Sigmoid colon (tissue), 7 donors: ENCODE results near the gene STXBP4. TPM values are rescaled to one million over a fixed set of nuclear protein-coding genes. Genes with fewer than 3 reads are reported as not detected.

Source experiments
- DNase-seq: peaks from one replicate; pipeline ENCODE4 v3.0.0-alpha.2; 2019
- H3K27ac ChIP-seq, 4 donors: fragments of 200-600 bp; sonication (generic); one replicate each; pipeline ENCODE4 v1.5.1; 2016 to 2019; ENCODE audit warnings: mild to moderate bottlenecking in 1 of 4
- H3K27me3 ChIP-seq, 3 donors: fragments of 200-600 bp; sonication (generic); one replicate each; pipeline ENCODE4 v1.5.1; 2019; ENCODE audit warnings: mild to moderate bottlenecking in 1 of 3
- H3K36me3 ChIP-seq, 4 donors: fragments of 200-600 bp; sonication (generic); one replicate each; pipeline ENCODE4 v1.5.1; 2016 to 2019
- H3K4me1 ChIP-seq, 4 donors: fragments of 200-600 bp; sonication (generic); one replicate each; pipeline ENCODE4 v1.5.1; 2017 to 2019
- H3K4me3 ChIP-seq, 4 donors: fragments of 200-600 bp; sonication (generic); one replicate each; pipeline ENCODE4 v1.5.1; 2017 to 2019; ENCODE audit warnings: mild to moderate bottlenecking in 2 of 4, moderate library complexity in 1 of 4
- H3K9me3 ChIP-seq, 4 donors: fragments of 200-600 bp in 3 of 4; sonication (generic) in 3 of 4; one replicate each; pipeline versions ENCODE4 v1.5.1 to v1.6.1; 2013 to 2019
- CTCF ChIP-seq, 4 experiments: fragments of 450-650 bp in 3 of 4; fragments of 200-600 bp in 1 of 4; IDR thresholded peaks; one replicate each; pipeline ENCODE4 v1.5.1; 2016 to 2019; ENCODE audit warnings: antibody characterized with exemption in 4 of 4, mild to moderate bottlenecking in 3 of 4, moderate library complexity in 2 of 4
- EP300 ChIP-seq, 4 donors: sonication (generic); formaldehyde crosslinking; IDR thresholded peaks; one replicate each; pipeline ENCODE4 v1.6.1; 2017; ENCODE audit warnings: antibody characterized with exemption in 4 of 4
- POLR2A ChIP-seq, 2 donors: fragments of 450-650 bp; IDR thresholded peaks; one replicate each; pipeline ENCODE4 v1.6.1; 2016; ENCODE audit warnings: antibody characterized with exemption in 2 of 2, mild to moderate bottlenecking in 2 of 2, moderate library complexity in 2 of 2
- POLR2AphosphoS5 ChIP-seq, 4 donors: sonication (generic); formaldehyde crosslinking; IDR thresholded peaks; one replicate each; pipeline ENCODE4 v1.6.1; 2017; ENCODE audit warnings: antibody characterized with exemption in 4 of 4
- WGBS, 2 donors: extraction: QIAGEN DNeasy Blood & Tissue Kit; methylation state at CpG; one replicate each; pipeline ENCODE4 v1.1.7; 2013; 5-methylcytosine and 5-hydroxymethylcytosine counted together
- intact Hi-C: fragments of 100-400 bp; cut with DNase I; formaldehyde crosslinking; loops from one replicate; pipeline ENCODE4 v1.15.1; 2023
- polyA plus RNA-seq, 3 donors: library from polyadenylated mRNA; stranded (reverse); fragments of 200-250 nt; gene quantifications; one replicate each; pipeline ENCODE4 v1.2.3, GENCODE V29; 2013
- total RNA-seq, 4 donors: library from RNA; depleted of rRNA; stranded (reverse); fragments of >200 nt; gene quantifications; one replicate each; pipeline ENCODE4 v1.1.0, GENCODE V29; 2016
- donor health status: healthy with polysubstance abuse.
- donor health status: Bipolar disorder and iron deficiency.
- donor health status: healthy.

STXBP4 gene
- total and polyA plus RNA-seq, 7 donors: under 0.01 to 25.2 (median 15.0) TPM

GRCh38 chr17:54972406-54973138 is 4.0 kb downstream of the STXBP4 start:
- TF ChIP-seq CTCF (IDR thresholded peaks at IDR 0.05) (no peak), EP300 (IDR thresholded peaks at IDR 0.05) (no peak), POLR2AphosphoS5 (IDR thresholded peaks at IDR 0.05) (no peak), POLR2A (IDR thresholded peaks at IDR 0.05) (no peak)
- no peak for DNase-seq
- no peak overlapping the region for H3K4me3 ChIP-seq
- 83 to 86% methylated on average over 3 of the region's 3 CpGs for WGBS, 2 donors
- intact Hi-C loops: no loop called here
- H3K4me1 ChIP-seq: peaks cover 0 to 16% (median 14%) of the 10 kb centered on the region in 4 donors
- no peaks in the 10 kb centered on the region for H3K27me3 ChIP-seq
- no peak overlapping the region for H3K27ac ChIP-seq
- H3K9me3 ChIP-seq: no peaks in the 10 kb centered on the region
- H3K36me3 ChIP-seq: no peaks in the 10 kb centered on the region

GRCh38 chr17:54974759-54975158 is 6.2 kb downstream of the STXBP4 start:
- WGBS, 2 donors: 87 to 89% methylated on average over 3 of the region's 3 CpGs

GRCh38 chr17:54976316-54976715 is 7.8 kb downstream of the STXBP4 start:
- 94 to 97% methylated on average over 3 of the region's 3 CpGs for WGBS, 2 donors
- Histone ChIP-seq H3K4me3 (no peak overlapping the region), H3K27ac (no peak overlapping the region), H3K4me1 (no peaks in the 10 kb centered on the region), H3K9me3 (peaks cover 0 to 6% (median 0%) of the 10 kb centered on the region in 4 donors), H3K27me3 (no peaks in the 10 kb centered on the region), H3K36me3 (no peaks in the 10 kb centered on the region)
- intact Hi-C loops: no loop called here
- TF ChIP-seq CTCF (IDR thresholded peaks at IDR 0.05) (no peak), EP300 (IDR thresholded peaks at IDR 0.05) (no peak), POLR2AphosphoS5 (IDR thresholded peaks at IDR 0.05) (no peak), POLR2A (IDR thresholded peaks at IDR 0.05) (no peak)
- DNase-seq: no peak

More at GRCh38 chr17:54974759-54975158, 6.2 kb downstream of the STXBP4 start:
- no peaks in the 10 kb centered on the region for H3K9me3 ChIP-seq
- no peak overlapping the region for H3K4me3 ChIP-seq
- intact Hi-C loops: no loop called here
- TF ChIP-seq POLR2A (IDR thresholded peaks at IDR 0.05): no peak
- no peak for TF ChIP-seq CTCF (IDR thresholded peaks at IDR 0.05)
- no peak for TF ChIP-seq POLR2AphosphoS5 (IDR thresholded peaks at IDR 0.05)
- TF ChIP-seq EP300 (IDR thresholded peaks at IDR 0.05): no peak
- H3K27ac ChIP-seq: no peak overlapping the region
- H3K36me3 ChIP-seq: no peaks in the 10 kb centered on the region
- H3K4me1 ChIP-seq: peaks cover 0 to 7% (median 5%) of the 10 kb centered on the region in 4 donors
- no peak for DNase-seq
- no peaks in the 10 kb centered on the region for H3K27me3 ChIP-seq

GRCh38 chr17:54977744-54978143 is 9.2 kb downstream of the STXBP4 start:
- TF ChIP-seq POLR2A (IDR thresholded peaks at IDR 0.05): no peak
- TF ChIP-seq EP300 (IDR thresholded peaks at IDR 0.05): no peak
- no peak for TF ChIP-seq POLR2AphosphoS5 (IDR thresholded peaks at IDR 0.05)
- TF ChIP-seq CTCF (IDR thresholded peaks at IDR 0.05): no peak
- intact Hi-C loops: no loop called here
- Histone ChIP-seq H3K27me3 (no peaks in the 10 kb centered on the region), H3K4me1 (peaks cover 0 to 8% (median 4%) of the 10 kb centered on the region in 4 donors), H3K4me3 (no peak overlapping the region), H3K27ac (no peak overlapping the region), H3K36me3 (no peaks in the 10 kb centered on the region), H3K9me3 (peaks cover 0 to 6% (median 0%) of the 10 kb centered on the region in 4 donors)
- DNase-seq: no peak
- WGBS, 2 donors: 93 to 96% methylated on average over 2 of the region's 2 CpGs
